GM21723 (cell line): ENCODE measurements around the gene EFS.

Source experiments
- ATAC-seq: cut with Tn5 transposase; IDR thresholded peaks from one replicate; pipeline ENCODE4 v1.9.1; 2021; ENCODE audit warnings: mild to moderate bottlenecking, moderate library complexity; ENCODE audit not compliant: unreplicated experiment

EFS gene, protein sequence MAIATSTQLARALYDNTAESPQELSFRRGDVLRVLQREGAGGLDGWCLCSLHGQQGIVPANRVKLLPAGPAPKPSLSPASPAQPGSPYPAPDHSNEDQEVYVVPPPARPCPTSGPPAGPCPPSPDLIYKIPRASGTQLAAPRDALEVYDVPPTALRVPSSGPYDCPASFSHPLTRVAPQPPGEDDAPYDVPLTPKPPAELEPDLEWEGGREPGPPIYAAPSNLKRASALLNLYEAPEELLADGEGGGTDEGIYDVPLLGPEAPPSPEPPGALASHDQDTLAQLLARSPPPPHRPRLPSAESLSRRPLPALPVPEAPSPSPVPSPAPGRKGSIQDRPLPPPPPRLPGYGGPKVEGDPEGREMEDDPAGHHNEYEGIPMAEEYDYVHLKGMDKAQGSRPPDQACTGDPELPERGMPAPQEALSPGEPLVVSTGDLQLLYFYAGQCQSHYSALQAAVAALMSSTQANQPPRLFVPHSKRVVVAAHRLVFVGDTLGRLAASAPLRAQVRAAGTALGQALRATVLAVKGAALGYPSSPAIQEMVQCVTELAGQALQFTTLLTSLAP

DNA sequence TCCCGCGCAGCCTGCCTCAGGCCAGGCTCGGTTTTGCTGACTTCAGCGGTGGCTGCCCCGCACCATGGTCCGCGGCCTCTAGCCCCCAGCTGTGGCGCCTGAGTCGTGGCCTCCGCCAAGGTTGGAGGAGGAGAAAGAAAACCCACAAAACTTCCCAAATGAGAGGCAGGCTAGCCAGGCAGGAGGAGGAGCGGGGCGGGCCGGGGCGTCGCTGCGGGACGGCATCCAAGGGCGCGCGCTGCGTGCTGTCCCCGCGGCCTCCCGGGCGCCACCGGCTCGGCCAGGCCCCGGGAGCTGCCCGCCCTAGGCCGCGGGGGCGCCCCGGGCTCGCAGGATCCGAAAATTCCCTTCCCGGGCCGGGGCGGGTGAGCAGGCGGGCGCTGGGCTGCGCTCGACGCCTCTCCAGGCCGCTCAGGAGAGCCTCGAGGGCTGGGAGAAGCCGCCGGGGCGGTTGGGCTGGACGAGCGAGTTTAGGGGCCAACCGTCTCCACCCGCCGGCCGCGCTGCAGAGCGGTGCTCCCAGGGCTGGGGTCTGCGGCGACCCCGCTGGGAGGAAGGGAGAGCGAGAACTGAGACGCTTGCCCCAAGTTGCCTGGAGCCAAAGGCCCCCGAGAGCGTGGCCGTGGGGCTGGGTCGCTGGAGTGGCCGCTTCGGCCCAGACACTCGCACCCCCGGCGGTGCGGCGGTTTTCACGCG, at the start of gene EFS:
EFS (minus strand) TSS at position 137 of the 696 bp plus-strand sequence. CDS start 147 bp downstream, outside the sequence.
- ATAC-seq = no peak

DNA sequence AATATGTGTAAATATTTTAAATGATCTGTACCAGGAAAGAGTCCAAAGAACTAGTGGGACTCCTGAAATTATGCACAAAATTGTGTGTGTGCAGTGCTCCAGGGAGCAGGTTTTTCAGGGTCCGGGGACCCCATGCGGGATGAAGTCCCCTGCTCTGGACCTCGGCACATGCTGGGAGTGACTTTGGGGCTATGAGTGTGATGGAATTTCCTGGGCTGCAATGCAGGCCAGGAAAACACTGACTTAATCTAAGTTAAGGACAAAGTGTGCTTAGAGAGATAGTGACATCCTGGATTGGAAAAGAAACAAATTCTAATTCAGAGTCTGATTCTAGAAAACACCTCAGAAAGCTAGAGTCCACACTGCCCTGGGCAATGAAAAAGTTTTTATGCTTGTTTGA, 49.3 kb upstream of the EFS start:
- no peak for ATAC-seq

DNA sequence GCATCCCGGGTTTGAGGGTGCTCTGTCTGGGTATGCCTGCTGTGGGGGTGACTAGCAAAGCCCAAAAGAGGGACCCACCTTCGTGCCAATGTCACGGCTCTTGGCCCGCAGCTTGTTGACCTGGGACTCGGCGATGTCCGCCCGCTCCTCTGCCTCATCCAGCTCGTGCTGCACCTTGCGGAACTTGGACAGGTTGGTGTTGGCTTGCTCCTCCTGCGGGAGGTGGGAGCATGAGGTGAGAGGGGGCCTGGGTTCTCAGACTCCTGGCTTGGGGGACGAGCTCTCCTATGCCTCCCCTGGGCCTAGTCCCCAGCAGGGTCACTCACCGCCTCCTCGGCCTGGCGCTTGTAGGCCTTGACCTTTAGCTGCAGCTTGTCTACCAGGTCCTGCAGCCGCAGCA, 48.7 kb upstream of the EFS start:
- ATAC-seq = no peak

DNA sequence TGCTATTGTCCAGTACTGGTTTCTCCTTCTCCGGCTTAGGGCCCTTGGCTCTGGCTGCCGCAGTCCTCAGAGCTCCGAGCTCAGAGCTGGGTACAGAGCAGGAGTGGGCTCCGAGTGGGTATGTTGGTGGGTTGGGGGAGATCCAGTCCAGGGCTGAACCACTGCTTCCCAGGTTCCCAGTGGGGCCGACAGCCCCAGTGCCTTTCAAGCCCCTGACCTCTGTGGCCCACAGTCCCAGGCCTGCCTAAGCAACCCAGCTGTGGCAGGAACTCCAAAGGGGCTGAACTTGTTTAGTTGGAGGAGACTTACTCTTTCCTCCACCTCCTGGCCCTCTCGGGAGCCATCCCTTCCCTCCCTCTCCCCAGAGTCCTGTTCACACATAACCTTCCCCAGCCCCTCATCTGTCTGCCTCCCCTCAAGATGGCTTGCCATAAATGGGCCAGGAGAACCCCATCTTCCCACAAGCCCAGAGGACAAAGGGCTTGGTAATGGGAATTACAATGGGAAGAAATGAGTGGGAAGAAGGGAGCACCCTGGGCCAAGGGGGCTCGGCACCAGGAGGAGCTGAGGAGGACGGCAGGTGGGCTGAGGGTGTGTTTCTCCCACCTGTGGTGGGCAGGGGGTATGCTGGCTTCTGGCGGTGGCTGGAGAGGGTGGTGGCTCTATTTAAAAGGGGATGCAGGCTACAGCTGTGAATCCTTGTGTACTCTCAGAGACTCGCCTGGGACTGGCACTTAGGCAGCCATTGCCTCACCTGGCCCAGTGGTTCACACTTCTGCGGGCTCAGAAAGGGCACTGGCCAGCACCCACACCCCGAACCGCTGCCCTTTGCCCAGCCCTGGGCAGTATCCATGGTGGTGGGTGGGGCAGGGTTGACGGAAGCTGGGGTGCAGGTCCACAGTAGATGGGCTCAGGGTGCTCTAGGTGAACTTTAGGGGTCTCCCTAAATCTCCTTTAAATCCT, 46.9 kb upstream of the EFS start:
- ATAC-seq = no peak

DNA sequence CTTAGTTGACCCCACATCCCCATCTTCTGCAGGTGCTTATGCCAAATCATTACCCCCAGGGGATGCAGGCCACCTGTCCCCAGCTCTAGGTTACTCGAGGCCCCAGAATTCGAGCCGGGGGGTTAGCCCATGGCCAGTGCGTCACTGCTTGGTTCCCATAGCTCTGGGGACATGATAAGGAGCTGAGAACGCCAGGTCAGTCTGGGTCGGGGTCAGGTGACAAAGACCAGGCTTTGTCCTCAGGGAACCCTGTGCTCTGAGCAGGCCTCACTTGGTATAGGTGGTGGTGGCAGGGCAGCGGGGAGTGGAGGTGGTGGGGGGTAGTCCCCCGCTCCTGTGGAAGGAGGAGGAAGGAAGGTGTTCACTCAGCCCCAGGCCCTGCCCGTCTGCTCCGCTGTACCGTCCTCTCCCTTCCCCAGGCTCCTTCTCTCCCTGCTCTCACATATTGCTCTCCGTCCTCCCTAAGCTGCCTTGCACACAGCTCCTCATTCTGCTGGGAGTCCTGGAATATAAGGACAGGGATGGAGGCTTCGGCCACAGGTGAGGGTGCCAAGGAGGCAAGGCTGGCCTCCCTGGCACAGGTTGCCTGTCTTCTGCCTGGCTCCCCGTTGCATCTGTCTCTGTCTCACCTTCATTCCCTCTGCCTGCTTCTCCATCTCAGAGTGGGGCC, 45.1 kb upstream of the EFS start:
- ATAC-seq = no peak

- no peak for ATAC-seq
Observed at GRCh38 chr14:23409475-23409874, 44.5 kb upstream of the EFS start.

DNA sequence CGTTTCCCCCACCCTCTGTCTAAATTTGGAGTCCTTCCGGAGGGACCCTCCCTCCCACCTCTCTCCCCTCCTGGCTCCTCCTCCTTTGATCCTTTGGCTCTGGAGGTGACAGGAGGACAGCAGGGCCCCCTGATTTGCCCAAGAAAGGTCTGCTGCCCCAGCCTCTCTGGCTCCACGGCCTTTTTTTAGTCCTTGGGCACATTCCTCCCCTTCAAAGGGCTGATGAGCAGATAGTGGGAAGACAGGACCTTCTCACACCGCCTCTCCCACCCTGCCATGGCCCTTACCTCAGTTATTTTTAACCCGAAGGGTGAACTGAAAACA, 43.3 kb upstream of the EFS start:
- no peak for ATAC-seq

DNA sequence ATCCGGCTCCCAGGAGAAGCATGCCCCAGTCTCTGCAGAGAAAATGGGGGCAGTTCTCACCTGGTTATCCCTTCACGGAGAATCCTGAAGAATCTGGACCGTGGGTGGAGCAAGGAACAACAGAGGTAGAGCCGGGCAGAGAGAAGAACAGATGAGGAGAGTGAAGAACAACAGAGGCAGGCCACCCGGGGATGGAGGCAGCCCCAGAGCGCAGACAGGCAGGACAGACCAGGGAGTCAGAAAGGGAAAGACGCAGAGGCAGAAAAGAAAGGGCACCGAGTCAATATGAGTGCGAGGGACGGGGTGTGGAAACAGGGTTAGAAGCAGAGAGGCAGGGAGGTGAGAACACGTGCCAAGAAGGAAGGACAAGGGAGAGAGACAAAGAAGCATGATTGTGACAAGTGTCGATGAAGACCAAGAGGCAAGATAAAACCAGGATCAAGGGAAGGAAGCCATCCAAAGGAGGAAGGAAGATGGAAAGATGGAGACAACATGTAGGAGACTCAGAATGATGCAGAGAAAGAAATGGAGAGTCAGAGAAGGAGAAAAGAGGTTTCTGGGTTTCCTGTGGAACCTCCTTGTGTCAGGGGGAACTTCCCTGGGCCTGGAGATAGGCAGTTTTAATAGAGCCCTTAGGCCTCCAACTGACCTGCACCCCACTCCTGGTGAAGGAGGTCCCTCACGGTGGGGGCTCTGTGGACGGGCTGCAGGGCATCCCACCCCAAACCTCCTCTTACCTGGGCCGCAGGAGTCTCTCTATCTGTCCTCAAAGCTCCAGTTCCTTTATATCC, 42.7 kb upstream of the EFS start, which contains the start of gene MYH6:
MYH6 (minus strand) TSS at position 758 of the 791 bp plus-strand sequence. CDS start 1,050 bp downstream, outside the sequence.
- no peak for ATAC-seq

DNA sequence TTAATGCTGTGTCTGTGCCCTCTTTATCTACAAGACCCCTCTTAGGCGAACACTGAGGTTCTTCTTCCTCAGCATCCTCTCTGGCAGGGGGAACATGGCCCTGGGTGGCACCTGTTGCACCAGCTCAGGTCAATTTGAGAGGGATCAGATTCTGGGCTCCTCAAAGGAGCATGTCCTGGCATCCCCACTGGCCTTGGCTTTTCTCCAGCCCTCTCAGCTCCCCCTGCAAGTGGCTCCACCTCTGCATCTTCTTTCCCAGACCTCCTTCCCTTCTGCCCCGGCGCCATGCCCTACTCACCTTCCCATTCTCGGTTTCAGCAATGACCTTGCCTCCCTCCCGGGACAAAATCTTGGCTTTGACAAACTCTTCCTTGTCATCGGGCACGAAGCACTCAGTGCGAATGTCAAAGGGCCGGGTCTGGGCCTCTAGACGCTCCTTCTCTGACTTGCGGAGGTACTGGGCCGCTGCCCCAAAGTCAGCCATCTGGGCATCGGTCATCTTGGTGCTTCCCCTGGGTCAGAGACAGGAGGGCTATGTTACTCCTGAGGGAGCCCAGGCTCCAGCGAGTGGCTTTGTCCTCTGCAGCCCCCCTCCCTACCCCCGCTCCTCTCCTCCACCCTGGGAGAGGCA, 41.9 kb upstream of the EFS start:
- no peak for ATAC-seq

DNA sequence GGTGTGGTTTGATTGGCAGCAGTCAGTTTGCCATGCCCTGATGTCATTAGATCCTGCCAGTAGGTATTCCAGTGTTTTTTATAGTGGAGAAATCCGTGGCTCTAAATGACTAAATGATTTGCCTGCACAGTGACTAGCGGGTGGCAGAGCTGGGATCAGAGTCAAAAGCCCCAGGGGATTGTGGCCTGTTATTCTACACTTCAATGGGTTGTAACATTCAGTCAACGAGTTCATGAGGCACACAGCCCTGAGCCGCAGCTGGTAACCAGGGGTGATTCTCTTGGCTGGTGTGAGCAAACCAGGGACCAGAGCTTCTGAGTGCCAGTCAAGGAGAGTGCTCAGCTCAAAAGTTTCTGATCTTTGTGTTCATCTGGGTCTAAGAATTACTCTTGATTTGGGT, 41.3 kb upstream of the EFS start:
- ATAC-seq = no peak

GRCh38 chr14:23405516-23406025, 40.6 kb upstream of the EFS start:
- no peak for ATAC-seq

DNA sequence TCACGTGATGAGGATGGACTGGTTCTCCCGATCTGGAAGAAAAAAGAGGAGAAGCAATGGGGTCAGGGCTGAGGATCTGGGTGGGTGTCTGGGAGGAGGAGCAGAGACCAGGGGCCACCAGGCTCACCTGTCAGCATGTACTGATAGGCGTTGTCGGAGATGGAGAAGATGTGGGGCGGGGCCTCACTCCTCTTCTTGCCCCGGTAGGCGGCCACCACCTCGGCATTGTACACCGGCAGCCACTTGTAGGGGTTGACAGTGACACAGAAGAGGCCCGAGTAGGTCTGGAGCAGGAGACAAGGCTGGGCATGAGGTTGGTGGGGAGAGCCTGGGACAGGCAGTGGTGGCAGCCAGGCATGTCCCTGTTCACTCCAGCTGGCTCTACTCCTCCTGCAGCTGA, 40.1 kb upstream of the EFS start:
- no peak for ATAC-seq

GRCh38 chr14:23404331-23404900, 39.4 kb upstream of the EFS start:
- no peak for ATAC-seq

DNA sequence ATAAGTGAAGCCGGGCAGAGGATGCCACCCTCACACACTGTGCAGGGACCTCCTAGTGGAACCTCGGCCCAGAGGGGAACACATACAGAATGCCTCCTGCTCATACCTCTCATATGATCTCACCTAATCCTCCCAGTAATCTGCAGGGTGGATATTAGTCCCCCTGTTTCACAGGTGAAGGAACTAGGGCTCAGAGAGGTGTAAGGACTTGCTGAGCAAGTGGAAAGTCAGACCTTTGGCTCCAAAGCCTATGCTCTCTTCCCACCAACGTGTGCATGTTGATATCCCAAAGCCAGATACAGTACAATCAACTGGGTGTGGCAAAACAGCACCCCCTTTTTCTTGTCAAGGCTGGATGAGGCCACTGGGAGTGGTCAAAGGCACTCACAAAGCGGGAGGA, 38.9 kb upstream of the EFS start:
- no peak for ATAC-seq

DNA sequence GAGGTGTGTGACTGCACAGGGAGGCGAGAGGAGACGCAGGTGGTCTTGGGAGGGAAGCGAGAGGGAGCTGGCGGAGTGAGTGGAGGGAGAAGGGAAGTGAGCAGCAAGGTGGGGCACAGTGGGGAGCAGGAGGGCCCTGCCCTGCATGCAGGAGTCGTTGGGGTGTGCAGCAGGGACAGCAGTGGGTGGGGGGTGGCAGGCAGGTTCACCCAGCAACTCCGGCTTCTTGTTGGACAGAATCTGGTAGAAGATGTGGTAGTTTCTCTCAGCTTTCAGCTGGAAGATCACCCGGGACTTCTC, 38.1 kb upstream of the EFS start:
- no peak for ATAC-seq

- ATAC-seq = no peak
Observed at GRCh38 chr14:23402296-23403138, 37.5 kb upstream of the EFS start.

DNA sequence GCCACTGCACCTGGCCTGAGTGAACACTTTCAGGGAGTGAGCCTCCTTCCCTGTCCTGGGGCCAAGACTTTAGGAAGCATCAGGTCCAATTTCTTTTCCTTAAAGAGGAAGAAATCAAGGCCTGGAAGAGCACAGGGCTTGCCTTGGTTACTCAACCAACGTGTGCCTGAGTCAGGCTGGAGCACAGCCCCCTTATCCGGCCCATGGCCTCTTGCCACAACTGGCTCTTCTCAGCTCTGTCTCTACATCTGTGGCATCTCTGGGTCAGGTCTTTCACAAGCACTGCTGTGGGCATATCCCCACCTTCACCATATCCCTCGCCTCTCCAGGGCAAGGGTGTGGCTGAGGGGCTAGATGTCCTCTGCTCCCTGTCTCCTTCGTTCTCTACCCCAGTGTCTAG, 36.3 kb upstream of the EFS start:
- ATAC-seq = no peak
